DND-41 (cell line): ENCODE measurements around the gene NR2F6.

Experiments
- ATAC-seq: fragments of 200-7000 bp; cut with Tn5 transposase; 3 replicates; pipeline ENCODE4 v1.9.1; 2021; ENCODE audit warnings: low read depth; ENCODE audit not compliant: insufficient read depth
- DNase-seq: peaks from one replicate; pipeline ENCODE4 v3.0.0-alpha.2; 2020
- H2AFZ ChIP-seq: 2 replicates; pipeline ENCODE4 v1.6.0; 2012; ENCODE audit warnings: low read depth, low read length
- H3K27ac ChIP-seq: 2 replicates; pipeline ENCODE4 v1.5.1; 2012; ENCODE audit warnings: low read length, inconsistent platforms
- H3K27me3 ChIP-seq: fragments of 200-600 bp; sonication (generic); 2 replicates; pipeline ENCODE4 v1.6.0; 2012; ENCODE audit warnings: low read length, mild to moderate bottlenecking, inconsistent platforms; ENCODE audit not compliant: insufficient read depth, poor library complexity
- H3K36me3 ChIP-seq: 2 replicates; pipeline ENCODE4 v1.5.1; 2012; ENCODE audit warnings: low read length, inconsistent platforms; ENCODE audit not compliant: insufficient read depth
- H3K4me1 ChIP-seq: 2 replicates; pipeline ENCODE4 v1.5.1; 2012; ENCODE audit warnings: mild to moderate bottlenecking, low read length; ENCODE audit not compliant: insufficient read depth
- H3K4me2 ChIP-seq: 2 replicates; pipeline ENCODE4 v1.6.0; 2012; ENCODE audit warnings: mild to moderate bottlenecking, moderate library complexity, low read length, inconsistent platforms; ENCODE audit not compliant: insufficient read depth
- H3K4me3 ChIP-seq, 2 experiments: fragments of 200-600 bp in 1 of 2; shearing (Covaris generic) in 1 of 2; 2 replicates each; pipeline ENCODE4 v1.5.1; 2012 to 2016; ENCODE audit warnings: inconsistent platforms in 2 of 2, low read length in 2 of 2, mild to moderate bottlenecking in 2 of 2, low read depth in 1 of 2, moderate library complexity in 1 of 2
- H3K79me2 ChIP-seq: 2 replicates; pipeline ENCODE4 v1.6.0; 2012; ENCODE audit warnings: low read length, inconsistent platforms; ENCODE audit not compliant: insufficient read depth
- H3K9ac ChIP-seq: 2 replicates; pipeline ENCODE4 v1.6.0; 2012; ENCODE audit warnings: low read depth, mild to moderate bottlenecking, inconsistent platforms, low read length, moderate library complexity
- H3K9me3 ChIP-seq: 2 replicates; pipeline ENCODE4 v1.5.1; 2012; ENCODE audit warnings: low read length, moderate library complexity, mild to moderate bottlenecking, inconsistent platforms; ENCODE audit not compliant: insufficient read depth, severe bottlenecking
- H4K20me1 ChIP-seq: 2 replicates; pipeline ENCODE4 v1.6.0; 2012; ENCODE audit warnings: low read length; ENCODE audit not compliant: insufficient read depth
- CTCF ChIP-seq: IDR thresholded peaks from 2 replicates; pipeline ENCODE4 v1.5.1; 2012; ENCODE audit warnings: borderline replicate concordance, low read length, moderate library complexity, mild to moderate bottlenecking; ENCODE audit not compliant: poor library complexity, severe bottlenecking; ENCODE audit errors: extremely low read depth
- EZH2 ChIP-seq: IDR thresholded peaks from 3 replicates; pipeline ENCODE4 v1.6.1; 2012; ENCODE audit warnings: borderline replicate concordance, low read depth, mild to moderate bottlenecking, moderate library complexity, low read length, inconsistent platforms; ENCODE audit not compliant: severe bottlenecking

Gene NR2F6

GRCh38 chr19:17254636-17255035, 8.9 kb upstream of the NR2F6 start:
- TF ChIP-seq EZH2 = no peak
- TF ChIP-seq CTCF = no peak
- H3K4me2 ChIP-seq = no peak overlapping the region
- H3K9ac ChIP-seq = no peak overlapping the region
- no peaks in the 10 kb centered on the region for H3K27me3 ChIP-seq
- H3K36me3 ChIP-seq = no peaks in the 10 kb centered on the region
- DNase-seq (no peak), ATAC-seq (no peak)
- H3K4me1 ChIP-seq = no peaks in the 10 kb centered on the region
- no peak overlapping the region for H2AFZ ChIP-seq
- no peaks in the 10 kb centered on the region for H4K20me1 ChIP-seq
- H3K27ac ChIP-seq = no peak overlapping the region
- H3K4me3 ChIP-seq = no peak overlapping the region
- peaks cover 3% of the 10 kb centered on the region for H3K9me3 ChIP-seq
- H3K79me2 ChIP-seq = no peaks in the 10 kb centered on the region

GRCh38 chr19:17249887-17250548, 4.3 kb upstream of the NR2F6 start:
- no peaks in the 10 kb centered on the region for H4K20me1 ChIP-seq
- no peak overlapping the region for H3K9ac ChIP-seq
- no peak overlapping the region for H3K27ac ChIP-seq
- H3K36me3 ChIP-seq = no peaks in the 10 kb centered on the region
- ATAC-seq (no peak), DNase-seq (no peak)
- H3K4me3 ChIP-seq = no peak overlapping the region
- H3K9me3 ChIP-seq = no peaks in the 10 kb centered on the region
- peaks cover 11% of the 10 kb centered on the region for H3K4me1 ChIP-seq
- H3K4me2 ChIP-seq = no peak overlapping the region
- no peaks in the 10 kb centered on the region for H3K27me3 ChIP-seq
- H2AFZ ChIP-seq = no peak overlapping the region
- H3K79me2 ChIP-seq = peaks cover 5% of the 10 kb centered on the region; the same call in 1 of the 2 replicates
- TF ChIP-seq CTCF (no peak), EZH2 (no peak)

- Histone ChIP-seq H3K36me3 (no peaks in the 10 kb centered on the region), H3K79me2 (peaks cover 22% of the 10 kb centered on the region), H3K4me1 (peaks cover 29% of the 10 kb centered on the region), H3K9me3 (no peaks in the 10 kb centered on the region), H2AFZ (no peak overlapping the region), H3K27me3 (no peaks in the 10 kb centered on the region), H4K20me1 (no peaks in the 10 kb centered on the region; the same call in 1 of the 2 replicates), H3K27ac (no peak overlapping the region), H3K4me3 (no peak overlapping the region), H3K9ac (no peak overlapping the region), H3K4me2 (no peak overlapping the region)
- ATAC-seq (no peak), DNase-seq (no peak)
- TF ChIP-seq CTCF = no peak
- no peak for TF ChIP-seq EZH2
These were observed 2.5 kb upstream of the NR2F6 start for GRCh38 chr19:17248011-17248776.
